ENCODE measurements around the gene S100A12.

The S100A12 gene

DNA sequence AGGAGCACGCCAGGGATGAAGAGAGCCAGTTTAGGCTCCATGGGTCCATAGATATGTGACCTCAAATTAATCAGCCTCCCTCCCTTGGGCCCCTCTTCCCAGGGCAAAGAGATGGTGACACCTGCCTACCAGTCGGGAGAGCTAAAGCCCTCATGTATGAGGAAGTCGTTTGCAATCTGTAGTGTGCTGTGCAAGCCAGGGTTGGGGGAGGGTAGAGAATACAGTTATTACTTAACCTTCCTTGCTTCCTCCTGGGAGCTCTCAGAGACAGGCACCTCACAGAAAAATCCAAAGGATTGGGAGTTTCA is 30.7 kb downstream of the S100A12 start:
- no peak overlapping the region for H2BK12ac ChIP-seq (ENCODE audit: low read length)
- H3K4me2 ChIP-seq (ENCODE audit: insufficient read depth, low read length, poor library complexity, severe bottlenecking), result no peak overlapping the region
- no peak overlapping the region for H4K8ac ChIP-seq (ENCODE audit: low read depth, low read length)
- no peak overlapping the region for H3K9ac ChIP-seq (ENCODE audit: low read depth, low read length, poor library complexity)
- peak overlapping the region; percentile 25 for H3K23ac ChIP-seq (ENCODE audit: low read depth, low read length, poor library complexity)
- H2AFZ ChIP-seq (ENCODE audit: low read length), result no peak overlapping the region
- H3K14ac ChIP-seq (ENCODE audit: low read length), result no peak overlapping the region
- no peak overlapping the region for H2BK120ac ChIP-seq (ENCODE audit: low read depth, low read length)
- H3K9me3 ChIP-seq (replicated peaks in 1 of 2; ENCODE audit: control insufficient read depth in 2 of 2, insufficient read depth in 1 of 2, low read depth in 1 of 2, low read length in 2 of 2), result no peaks in the 10 kb centered on the region
- no peak overlapping the region for H2AK5ac ChIP-seq (ENCODE audit: low read depth, low read length)
- no peaks in the 10 kb centered on the region for H3K36me3 ChIP-seq (replicated peaks in 1 of 2; ENCODE audit: control insufficient read depth in 2 of 2, insufficient read depth in 2 of 2, low read length in 2 of 2)
- H2BK15ac ChIP-seq (ENCODE audit: low read length), result no peak overlapping the region
- H3K27me3 ChIP-seq (ENCODE audit: control insufficient read depth in 3 of 3, insufficient read depth in 3 of 3, low read depth in 1 of 3, low read length in 3 of 3), result peaks cover 0 to 5% (median 0%) of the 10 kb centered on the region in 3 experiments
- H3K4me3 ChIP-seq (ENCODE audit: low read length in 2 of 2), result no peak overlapping the region
- no peaks in the 10 kb centered on the region for H3K79me1 ChIP-seq (ENCODE audit: low read depth, low read length)
- peaks cover 0 to 2% of the 10 kb centered on the region in 2 donors for H3K4me1 ChIP-seq (ENCODE audit: control insufficient read depth in 2 of 2, insufficient read depth in 1 of 2, low read depth in 1 of 2, low read length in 2 of 2)
- H2BK5ac ChIP-seq (ENCODE audit: low read length), result no peak overlapping the region
- WGBS, 2 donors (ENCODE audit: extremely low coverage in 2 of 2, insufficient read length in 2 of 2, insufficient replicate concordance in 1 of 2), result no CpG with 5 or more reads among the region's 3 CpGs
- H4K91ac ChIP-seq (ENCODE audit: low read depth, low read length, poor library complexity), result no peak overlapping the region
- no peak overlapping the region for H3K18ac ChIP-seq (ENCODE audit: low read length)
- no peak overlapping the region for H3K4ac ChIP-seq (ENCODE audit: low read length)
- no peak for DNase-seq (ENCODE audit: low spot score)
- no peak overlapping the region for H3K27ac ChIP-seq (replicated peaks; ENCODE audit: low read length)

DNA sequence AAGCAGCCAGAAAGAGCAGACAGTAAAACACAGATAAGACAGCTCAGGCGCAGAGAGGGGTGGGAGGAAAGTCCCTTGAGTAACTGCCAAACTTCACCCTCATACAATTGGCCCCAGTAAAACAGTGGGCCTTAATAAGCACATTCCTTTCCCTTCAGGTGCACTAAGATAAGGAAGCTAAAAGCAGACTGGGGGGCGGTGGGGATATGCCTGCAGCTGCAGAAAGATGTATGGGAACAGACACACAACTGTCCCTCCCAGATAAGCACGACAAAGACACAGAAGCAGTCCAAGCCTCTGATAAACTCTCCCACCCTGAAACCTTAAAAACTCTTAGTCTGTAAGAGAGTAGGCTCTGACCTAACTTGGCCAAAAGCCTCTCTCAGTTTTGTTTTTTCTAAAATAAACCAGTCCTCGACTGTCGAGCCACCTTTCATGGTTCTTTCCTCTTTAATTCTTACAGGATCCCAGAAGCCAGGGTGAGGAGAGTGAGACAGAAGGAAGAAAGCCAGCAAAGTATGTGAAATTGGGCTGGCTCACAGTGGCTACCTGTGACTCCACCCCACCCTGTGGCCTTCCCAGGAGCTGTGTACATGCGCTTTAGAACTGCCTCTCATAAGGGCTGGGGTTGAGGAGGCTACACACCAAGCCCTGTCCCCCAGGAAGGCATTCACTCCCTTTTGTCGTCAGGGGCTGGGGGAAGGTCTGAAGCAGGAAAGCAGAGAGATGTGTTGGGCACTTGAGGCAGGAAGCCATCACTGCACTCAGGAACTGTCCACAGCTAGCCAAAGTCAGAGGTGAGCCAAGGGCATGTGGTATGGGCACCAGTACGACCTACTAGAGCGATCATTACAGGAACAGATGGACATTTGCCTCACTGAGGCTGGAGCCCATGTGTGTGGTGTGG is 31.4 kb downstream of the S100A12 start:
- H2AK5ac ChIP-seq (ENCODE audit: low read depth, low read length), result no peak overlapping the region
- no peak overlapping the region for H3K14ac ChIP-seq (ENCODE audit: low read length)
- no peak overlapping the region for H2BK120ac ChIP-seq (ENCODE audit: low read depth, low read length)
- peak overlapping the region; percentile 25 for H3K23ac ChIP-seq (ENCODE audit: low read depth, low read length, poor library complexity)
- H3K36me3 ChIP-seq (replicated peaks in 1 of 2; ENCODE audit: control insufficient read depth in 2 of 2, insufficient read depth in 2 of 2, low read length in 2 of 2), result no peaks in the 10 kb centered on the region
- H2BK5ac ChIP-seq (ENCODE audit: low read length), result no peak overlapping the region
- no peaks in the 10 kb centered on the region for H3K9me3 ChIP-seq (replicated peaks in 1 of 2; ENCODE audit: control insufficient read depth in 2 of 2, insufficient read depth in 1 of 2, low read depth in 1 of 2, low read length in 2 of 2)
- no peak overlapping the region for H3K4me2 ChIP-seq (ENCODE audit: insufficient read depth, low read length, poor library complexity, severe bottlenecking)
- H4K91ac ChIP-seq (ENCODE audit: low read depth, low read length, poor library complexity), result no peak overlapping the region
- H2BK12ac ChIP-seq (ENCODE audit: low read length), result no peak overlapping the region
- H3K4me1 ChIP-seq (ENCODE audit: control insufficient read depth in 2 of 2, insufficient read depth in 1 of 2, low read depth in 1 of 2, low read length in 2 of 2), result peaks cover 0 to 2% of the 10 kb centered on the region in 2 donors
- no peaks in the 10 kb centered on the region for H3K79me1 ChIP-seq (ENCODE audit: low read depth, low read length)
- H4K8ac ChIP-seq (ENCODE audit: low read depth, low read length), result no peak overlapping the region
- H2AFZ ChIP-seq (ENCODE audit: low read length), result no peak overlapping the region
- peaks cover 0 to 8% (median 0%) of the 10 kb centered on the region in 3 experiments for H3K27me3 ChIP-seq (ENCODE audit: control insufficient read depth in 3 of 3, insufficient read depth in 3 of 3, low read depth in 1 of 3, low read length in 3 of 3)
- H3K9ac ChIP-seq (ENCODE audit: low read depth, low read length, poor library complexity), result no peak overlapping the region
- WGBS, 2 donors (ENCODE audit: extremely low coverage in 2 of 2, insufficient read length in 2 of 2, insufficient replicate concordance in 1 of 2), result no CpG with 5 or more reads among the region's 9 CpGs
- H2BK15ac ChIP-seq (ENCODE audit: low read length), result no peak overlapping the region
- peak overlapping the region in 1 of 2 donors; percentile 19 for H3K4me3 ChIP-seq (ENCODE audit: low read length in 2 of 2)
- H3K27ac ChIP-seq (replicated peaks; ENCODE audit: low read length), result no peak overlapping the region
- H3K18ac ChIP-seq (ENCODE audit: low read length), result peak overlapping the region; percentile 18
- no peak for DNase-seq (ENCODE audit: low spot score)
- no peak overlapping the region for H3K4ac ChIP-seq (ENCODE audit: low read length)

DNA sequence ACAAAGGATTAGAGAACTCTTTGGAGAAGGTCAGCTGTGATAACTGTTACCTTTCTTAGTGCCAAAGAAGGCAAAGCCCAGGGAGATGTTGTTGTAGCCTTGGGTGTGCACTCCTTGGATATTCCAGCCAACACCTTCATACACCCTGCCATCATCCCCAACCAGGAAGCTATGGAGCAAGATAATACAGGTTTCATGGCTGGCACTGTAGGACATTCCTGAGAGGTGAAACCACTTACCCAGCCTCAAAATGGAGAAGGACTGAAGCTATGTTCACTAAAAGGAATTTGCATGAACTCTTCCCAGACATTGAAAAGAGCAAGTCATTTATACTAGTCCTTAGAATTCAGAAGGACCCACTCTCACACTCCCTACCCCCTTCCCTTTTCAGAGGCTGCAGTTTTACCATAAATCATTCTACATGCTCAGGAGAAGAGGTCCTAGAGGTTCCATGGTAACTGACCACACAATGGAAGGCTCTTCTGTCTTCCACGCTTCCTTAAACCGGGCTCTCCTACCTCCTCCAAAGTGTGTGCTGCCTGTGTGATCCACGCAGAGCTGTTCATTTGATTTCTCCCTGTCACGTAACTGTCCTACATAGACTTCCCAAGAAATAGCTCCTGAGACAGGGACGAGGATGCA is 32.3 kb downstream of the S100A12 start:
- WGBS, 2 donors (ENCODE audit: extremely low coverage in 2 of 2, insufficient read length in 2 of 2, insufficient replicate concordance in 1 of 2), result no CpG with 5 or more reads among the region's 5 CpGs
- H4K91ac ChIP-seq (ENCODE audit: low read depth, low read length, poor library complexity), result no peak overlapping the region
- no peak overlapping the region for H2BK120ac ChIP-seq (ENCODE audit: low read depth, low read length)
- no peak overlapping the region for H3K18ac ChIP-seq (ENCODE audit: low read length)
- no peaks in the 10 kb centered on the region for H3K9me3 ChIP-seq (replicated peaks in 1 of 2; ENCODE audit: control insufficient read depth in 2 of 2, insufficient read depth in 1 of 2, low read depth in 1 of 2, low read length in 2 of 2)
- no peak overlapping the region for H3K14ac ChIP-seq (ENCODE audit: low read length)
- no peak overlapping the region for H2AFZ ChIP-seq (ENCODE audit: low read length)
- no peak for DNase-seq (ENCODE audit: low spot score)
- H3K4me3 ChIP-seq (ENCODE audit: low read length in 2 of 2), result no peak overlapping the region
- no peaks in the 10 kb centered on the region for H3K79me1 ChIP-seq (ENCODE audit: low read depth, low read length)
- no peak overlapping the region for H2BK5ac ChIP-seq (ENCODE audit: low read length)
- H3K4ac ChIP-seq (ENCODE audit: low read length), result no peak overlapping the region
- no peak overlapping the region for H2BK15ac ChIP-seq (ENCODE audit: low read length)
- H3K4me2 ChIP-seq (ENCODE audit: insufficient read depth, low read length, poor library complexity, severe bottlenecking), result no peak overlapping the region
- no peak overlapping the region for H3K27ac ChIP-seq (replicated peaks; ENCODE audit: low read length)
- no peak overlapping the region for H4K8ac ChIP-seq (ENCODE audit: low read depth, low read length)
- peaks cover 0 to 2% of the 10 kb centered on the region in 2 donors for H3K4me1 ChIP-seq (ENCODE audit: control insufficient read depth in 2 of 2, insufficient read depth in 1 of 2, low read depth in 1 of 2, low read length in 2 of 2)
- H3K27me3 ChIP-seq (ENCODE audit: control insufficient read depth in 3 of 3, insufficient read depth in 3 of 3, low read depth in 1 of 3, low read length in 3 of 3), result peaks cover 0 to 8% (median 0%) of the 10 kb centered on the region in 3 experiments
- H2AK5ac ChIP-seq (ENCODE audit: low read depth, low read length), result no peak overlapping the region
- H3K9ac ChIP-seq (ENCODE audit: low read depth, low read length, poor library complexity), result no peak overlapping the region
- H3K23ac ChIP-seq (ENCODE audit: low read depth, low read length, poor library complexity), result no peak overlapping the region
- H2BK12ac ChIP-seq (ENCODE audit: low read length), result no peak overlapping the region
- H3K36me3 ChIP-seq (replicated peaks in 1 of 2; ENCODE audit: control insufficient read depth in 2 of 2, insufficient read depth in 2 of 2, low read length in 2 of 2), result no peaks in the 10 kb centered on the region

DNA sequence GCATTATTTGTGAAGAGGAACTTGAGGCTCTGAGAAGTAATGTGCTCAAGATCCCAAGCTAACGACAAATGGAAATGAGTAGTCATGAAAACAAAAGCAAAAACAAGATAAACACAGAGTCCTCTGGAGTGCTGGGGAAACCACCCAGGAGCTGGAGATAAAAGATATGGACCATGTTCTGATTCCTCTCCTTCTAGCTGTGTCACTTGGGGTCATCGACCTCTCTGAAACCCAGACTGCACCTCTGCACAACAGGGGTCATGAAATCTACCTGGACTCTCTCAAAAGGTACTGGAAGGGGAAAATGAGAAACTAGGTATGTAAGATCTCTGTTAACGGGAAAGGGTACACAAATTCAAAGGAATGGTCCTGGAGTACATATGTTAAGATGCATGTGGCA is 33.2 kb downstream of the S100A12 start:
- no peak overlapping the region for H4K8ac ChIP-seq (ENCODE audit: low read depth, low read length)
- H3K9me3 ChIP-seq (replicated peaks in 1 of 2; ENCODE audit: control insufficient read depth in 2 of 2, insufficient read depth in 1 of 2, low read depth in 1 of 2, low read length in 2 of 2), result no peaks in the 10 kb centered on the region
- no peak overlapping the region for H3K14ac ChIP-seq (ENCODE audit: low read length)
- H2BK5ac ChIP-seq (ENCODE audit: low read length), result no peak overlapping the region
- H3K4me1 ChIP-seq (ENCODE audit: control insufficient read depth in 2 of 2, insufficient read depth in 1 of 2, low read depth in 1 of 2, low read length in 2 of 2), result peaks cover 0 to 2% of the 10 kb centered on the region in 2 donors
- peaks cover 0 to 8% (median 0%) of the 10 kb centered on the region in 3 experiments for H3K27me3 ChIP-seq (ENCODE audit: control insufficient read depth in 3 of 3, insufficient read depth in 3 of 3, low read depth in 1 of 3, low read length in 3 of 3)
- H3K4me2 ChIP-seq (ENCODE audit: insufficient read depth, low read length, poor library complexity, severe bottlenecking), result no peak overlapping the region
- H3K27ac ChIP-seq (replicated peaks; ENCODE audit: low read length), result no peak overlapping the region
- no peak overlapping the region for H2BK120ac ChIP-seq (ENCODE audit: low read depth, low read length)
- H3K79me1 ChIP-seq (ENCODE audit: low read depth, low read length), result no peaks in the 10 kb centered on the region
- H2AFZ ChIP-seq (ENCODE audit: low read length), result no peak overlapping the region
- no peak overlapping the region for H3K9ac ChIP-seq (ENCODE audit: low read depth, low read length, poor library complexity)
- H2AK5ac ChIP-seq (ENCODE audit: low read depth, low read length), result no peak overlapping the region
- no peak overlapping the region for H3K18ac ChIP-seq (ENCODE audit: low read length)
- no peak overlapping the region for H3K23ac ChIP-seq (ENCODE audit: low read depth, low read length, poor library complexity)
- DNase-seq (ENCODE audit: low spot score), result no peak
- no peak overlapping the region for H3K4me3 ChIP-seq (ENCODE audit: low read length in 2 of 2)
- H2BK12ac ChIP-seq (ENCODE audit: low read length), result no peak overlapping the region
- no CpG with 5 or more reads among the region's 3 CpGs for WGBS, 2 donors (ENCODE audit: extremely low coverage in 2 of 2, insufficient read length in 2 of 2, insufficient replicate concordance in 1 of 2)
- H4K91ac ChIP-seq (ENCODE audit: low read depth, low read length, poor library complexity), result no peak overlapping the region
- no peaks in the 10 kb centered on the region for H3K36me3 ChIP-seq (replicated peaks in 1 of 2; ENCODE audit: control insufficient read depth in 2 of 2, insufficient read depth in 2 of 2, low read length in 2 of 2)
- no peak overlapping the region for H3K4ac ChIP-seq (ENCODE audit: low read length)
- no peak overlapping the region for H2BK15ac ChIP-seq (ENCODE audit: low read length)
